Nephron (organoid): Measurements from ENCODE around the gene CD300E.
"Not testable (repeated sequence)": the region's sequence is repeated elsewhere in the genome, so short reads cannot be mapped to it uniquely, and the experiment has no call there.

ENCODE experiments used
- H3K27ac Mint-ChIP-seq, 3 experiments: 2 replicates each; pipeline ENCODE4 v1.8.0; 2020; ENCODE audit warnings: mixed read lengths in 3 of 3, mild to moderate bottlenecking in 2 of 3, moderate library complexity in 1 of 3
- H3K27me3 Mint-ChIP-seq: 2 replicates; pipeline ENCODE4 v1.8.0; 2021; ENCODE audit warnings: low read depth, mild to moderate bottlenecking, moderate library complexity, mixed read lengths
- H3K36me3 Mint-ChIP-seq: 2 replicates; pipeline ENCODE4 v1.8.0; 2020; ENCODE audit warnings: low read depth, mixed read lengths
- H3K4me1 Mint-ChIP-seq: 2 replicates; pipeline ENCODE4 v1.8.0; 2020; ENCODE audit warnings: mixed read lengths
- H3K4me3 Mint-ChIP-seq, 3 experiments: 2 replicates each; pipeline ENCODE4 v1.8.0; 2020; ENCODE audit warnings: mild to moderate bottlenecking in 3 of 3, mixed read lengths in 3 of 3, moderate library complexity in 2 of 3
- H3K9me3 Mint-ChIP-seq: 2 replicates; pipeline ENCODE4 v1.8.0; 2020; ENCODE audit warnings: mixed read lengths
- CTCF ChIP-seq, 3 experiments: fragments of 200-600 bp; sonication (generic); IDR thresholded peaks; one replicate each; pipeline ENCODE4 v1.5.0; 2021; ENCODE audit warnings: antibody characterized with exemption in 3 of 3; ENCODE audit not compliant: unreplicated experiment in 3 of 3

CD300E gene

GRCh38 chr17:74632617-74633016, 9.1 kb upstream of the CD300E start:
- H3K27me3 Mint-ChIP-seq, result peaks cover 41% of the 10 kb centered on the region
- H3K4me3 Mint-ChIP-seq, result no peak overlapping the region
- no peak for TF ChIP-seq CTCF (IDR thresholded peaks at IDR 0.05; ENCODE audit: unreplicated experiment in 3 of 3)
- no peaks in the 10 kb centered on the region for H3K36me3 Mint-ChIP-seq
- H3K9me3 Mint-ChIP-seq, result no peaks in the 10 kb centered on the region
- peaks cover 9% of the 10 kb centered on the region for H3K4me1 Mint-ChIP-seq
- no peak overlapping the region for H3K27ac Mint-ChIP-seq

DNA sequence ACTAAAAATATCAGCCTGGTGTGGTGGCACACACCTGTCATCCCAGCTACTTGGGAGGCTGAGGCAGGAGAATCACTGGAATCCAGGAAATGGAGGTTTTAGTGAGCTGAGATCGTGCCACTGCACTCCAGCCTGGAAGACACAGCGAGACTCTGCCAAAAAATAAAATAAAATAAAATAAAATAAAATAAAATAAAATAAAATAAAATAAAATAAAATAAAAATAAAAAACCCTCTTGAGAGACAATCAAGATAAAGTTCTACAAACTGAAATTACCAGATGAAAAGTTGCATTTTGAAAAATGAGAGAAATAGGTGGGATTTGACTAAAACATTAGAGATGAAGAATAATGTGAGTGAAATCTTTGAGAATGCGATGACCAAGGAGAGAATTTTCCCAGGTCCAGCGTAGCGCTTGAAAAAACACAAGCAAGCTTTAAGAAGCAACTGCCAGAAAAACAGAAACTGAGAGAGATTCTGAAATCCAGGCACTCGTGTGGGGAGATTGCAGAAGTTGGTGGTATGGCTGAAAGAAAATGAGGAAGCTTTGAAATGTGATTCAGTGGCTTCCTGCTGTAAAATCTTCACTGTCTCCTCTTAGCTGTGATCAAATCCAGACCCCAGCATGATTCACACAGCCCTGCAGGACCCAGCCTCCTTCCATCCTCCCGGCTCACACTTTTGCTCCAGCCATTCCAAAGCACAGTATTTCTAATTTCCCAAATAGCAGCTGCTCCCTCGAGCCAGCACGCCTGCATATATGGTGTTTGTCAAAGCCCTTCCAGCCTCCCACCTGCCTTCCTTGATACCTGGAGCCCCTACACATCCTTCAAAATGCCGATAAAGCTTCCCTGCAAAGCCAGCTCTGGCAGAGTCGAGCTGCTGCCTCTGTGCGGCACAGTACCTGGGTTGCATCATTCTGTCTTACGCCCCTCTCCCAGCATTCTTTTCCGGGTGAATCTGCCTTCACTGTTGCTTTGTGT, 8.2 kb upstream of the CD300E start:
- Mint-ChIP-seq H3K9me3 (no peaks in the 10 kb centered on the region), H3K36me3 (no peaks in the 10 kb centered on the region), H3K27ac (peak overlapping the region in 1 of 3 experiments; percentile 19), H3K4me3 (no peak overlapping the region), H3K27me3 (peaks cover 45% of the 10 kb centered on the region), H3K4me1 (peaks cover 9% of the 10 kb centered on the region)
- no peak for TF ChIP-seq CTCF (IDR thresholded peaks at IDR 0.05; ENCODE audit: unreplicated experiment in 3 of 3)

DNA sequence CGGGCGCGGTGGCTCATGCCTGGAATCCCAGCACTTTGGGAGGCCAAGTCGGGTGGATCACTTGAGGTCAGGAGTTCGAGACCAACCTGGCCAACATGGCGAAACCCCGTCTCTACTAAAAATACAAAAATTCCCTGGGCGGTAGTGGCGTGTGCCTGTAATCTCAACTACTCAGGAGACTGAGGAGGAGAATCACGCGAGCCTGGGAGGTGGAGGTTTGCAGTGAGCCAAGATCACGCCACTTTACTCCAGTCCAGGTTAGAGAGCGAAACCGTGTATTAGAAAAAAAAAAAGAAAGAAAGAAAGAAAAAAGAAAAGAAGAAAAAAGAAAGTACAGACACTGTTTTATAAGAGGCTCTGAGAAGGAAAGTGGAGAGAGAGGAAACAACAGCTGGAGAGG, 6.7 kb upstream of the CD300E start:
- H3K4me1 Mint-ChIP-seq, H3K36me3 Mint-ChIP-seq, H3K27ac Mint-ChIP-seq, H3K9me3 Mint-ChIP-seq, H3K4me3 Mint-ChIP-seq: not testable (repeated sequence)
- H3K27me3 Mint-ChIP-seq, result peaks cover 51% of the 10 kb centered on the region

- H3K36me3 Mint-ChIP-seq, result no peaks in the 10 kb centered on the region
- no peaks in the 10 kb centered on the region for H3K9me3 Mint-ChIP-seq
- H3K4me3 Mint-ChIP-seq, result no peak overlapping the region
- H3K27ac Mint-ChIP-seq, result no peak overlapping the region
- H3K4me1 Mint-ChIP-seq, result no peaks in the 10 kb centered on the region
- no peak for TF ChIP-seq CTCF (IDR thresholded peaks at IDR 0.05; ENCODE audit: unreplicated experiment in 3 of 3)
- H3K27me3 Mint-ChIP-seq, result peaks cover 64% of the 10 kb centered on the region
These were observed 2.1 kb upstream of the CD300E start for GRCh38 chr17:74625661-74626060.

- Mint-ChIP-seq H3K4me1 (no peaks in the 10 kb centered on the region), H3K9me3 (no peaks in the 10 kb centered on the region), H3K36me3 (no peaks in the 10 kb centered on the region), H3K27ac (no peak overlapping the region), H3K27me3 (peaks cover 59% of the 10 kb centered on the region), H3K4me3 (no peak overlapping the region)
- no peak for TF ChIP-seq CTCF (IDR thresholded peaks at IDR 0.05; ENCODE audit: unreplicated experiment in 3 of 3)
These were observed 593 bp upstream of the CD300E start for GRCh38 chr17:74624131-74624530.

DNA sequence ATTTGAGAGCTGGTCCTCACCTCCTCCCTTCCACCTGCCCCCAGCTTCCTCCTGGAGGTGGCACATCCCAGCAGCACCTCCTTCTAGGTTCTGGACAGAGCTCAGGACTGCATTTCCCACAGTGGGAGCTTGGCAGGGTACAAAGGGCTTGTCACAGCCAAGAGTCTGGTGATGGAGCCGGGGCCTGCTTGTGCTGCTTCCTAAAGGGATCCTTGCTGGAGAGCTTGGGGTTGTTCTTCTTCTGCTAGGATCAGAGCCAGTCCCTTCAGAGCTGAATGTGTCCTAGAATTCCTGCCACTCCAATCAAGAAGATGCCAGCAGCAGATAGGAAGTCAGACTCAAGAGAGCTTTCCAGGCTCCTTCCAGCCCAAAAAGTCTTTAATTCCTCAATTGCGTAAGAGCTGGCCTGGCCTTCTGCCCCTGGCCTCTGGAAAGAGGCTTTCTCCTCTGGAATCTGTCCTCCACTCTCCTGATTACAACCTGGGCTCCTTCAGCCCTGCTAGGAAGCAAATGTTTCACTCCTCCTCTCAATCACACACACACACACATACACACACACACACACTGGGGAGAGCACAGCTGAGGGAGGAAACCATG, 4.4 kb downstream of the CD300E start:
- TF ChIP-seq CTCF (IDR thresholded peaks at IDR 0.05; ENCODE audit: unreplicated experiment in 3 of 3), result no peak
- H3K4me3 Mint-ChIP-seq, result no peak overlapping the region
- no peaks in the 10 kb centered on the region for H3K36me3 Mint-ChIP-seq
- H3K27me3 Mint-ChIP-seq, result peaks cover 73% of the 10 kb centered on the region
- no peaks in the 10 kb centered on the region for H3K4me1 Mint-ChIP-seq
- no peak overlapping the region for H3K27ac Mint-ChIP-seq
- no peaks in the 10 kb centered on the region for H3K9me3 Mint-ChIP-seq
